C4-2B (cell line): ENCODE measurements around the gene WDR27.

Source experiments
- H3K27ac ChIP-seq: fragments of 450-650 bp; 2 replicates; pipeline ENCODE4 v1.5.1; 2017
- ZFX ChIP-seq: fragments of 450-650 bp; IDR thresholded peaks from 2 replicates; pipeline ENCODE4 v1.6.1; 2017
- TF ChIP-seq, protein P1 (sequence below): fragments of 450-650 bp; conservative IDR thresholded peaks from 2 replicates; pipeline ENCODE4 v1.5.1; 2017; ENCODE audit warnings: mild to moderate bottlenecking

Gene WDR27

DNA sequence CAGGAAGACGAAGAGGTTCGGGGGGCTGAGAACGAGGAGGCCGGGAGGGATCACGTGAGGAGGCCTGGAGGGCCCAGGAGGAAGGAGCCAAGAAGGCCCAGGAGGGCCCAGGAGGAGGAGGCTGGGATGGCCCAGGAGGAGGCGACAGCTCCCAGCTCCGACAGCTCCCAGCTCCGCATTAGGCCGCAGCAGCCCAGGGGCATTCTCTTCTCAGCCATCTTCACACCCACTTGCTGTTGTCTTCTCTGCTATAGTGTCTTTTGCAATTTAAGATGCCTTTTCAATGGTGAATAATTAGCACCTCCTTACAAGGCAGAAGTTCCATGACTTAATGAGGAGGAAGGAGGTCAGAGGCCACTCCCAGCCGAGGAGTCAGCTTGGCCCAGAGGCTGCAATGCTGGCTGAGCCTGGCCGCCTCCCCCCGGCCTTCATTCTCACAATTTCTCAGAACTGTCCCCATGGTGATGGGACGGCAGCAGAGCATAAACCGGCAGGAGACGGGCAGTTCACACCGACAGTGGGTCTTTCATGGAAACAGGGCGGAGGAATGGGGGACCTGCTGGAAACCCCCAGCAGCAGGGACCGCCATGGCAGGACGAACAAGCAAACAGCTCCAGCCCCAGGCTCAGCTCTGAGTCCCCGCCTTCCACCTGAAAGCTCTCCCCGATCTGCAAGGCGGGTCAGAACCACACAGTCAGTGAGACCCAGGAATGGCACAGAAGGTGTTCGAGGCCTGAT, 45.1 kb downstream of the WDR27 start:
- TF ChIP-seq, protein P1, sequence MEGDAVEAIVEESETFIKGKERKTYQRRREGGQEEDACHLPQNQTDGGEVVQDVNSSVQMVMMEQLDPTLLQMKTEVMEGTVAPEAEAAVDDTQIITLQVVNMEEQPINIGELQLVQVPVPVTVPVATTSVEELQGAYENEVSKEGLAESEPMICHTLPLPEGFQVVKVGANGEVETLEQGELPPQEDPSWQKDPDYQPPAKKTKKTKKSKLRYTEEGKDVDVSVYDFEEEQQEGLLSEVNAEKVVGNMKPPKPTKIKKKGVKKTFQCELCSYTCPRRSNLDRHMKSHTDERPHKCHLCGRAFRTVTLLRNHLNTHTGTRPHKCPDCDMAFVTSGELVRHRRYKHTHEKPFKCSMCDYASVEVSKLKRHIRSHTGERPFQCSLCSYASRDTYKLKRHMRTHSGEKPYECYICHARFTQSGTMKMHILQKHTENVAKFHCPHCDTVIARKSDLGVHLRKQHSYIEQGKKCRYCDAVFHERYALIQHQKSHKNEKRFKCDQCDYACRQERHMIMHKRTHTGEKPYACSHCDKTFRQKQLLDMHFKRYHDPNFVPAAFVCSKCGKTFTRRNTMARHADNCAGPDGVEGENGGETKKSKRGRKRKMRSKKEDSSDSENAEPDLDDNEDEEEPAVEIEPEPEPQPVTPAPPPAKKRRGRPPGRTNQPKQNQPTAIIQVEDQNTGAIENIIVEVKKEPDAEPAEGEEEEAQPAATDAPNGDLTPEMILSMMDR, result no peak
- TF ChIP-seq ZFX, result no peak

DNA sequence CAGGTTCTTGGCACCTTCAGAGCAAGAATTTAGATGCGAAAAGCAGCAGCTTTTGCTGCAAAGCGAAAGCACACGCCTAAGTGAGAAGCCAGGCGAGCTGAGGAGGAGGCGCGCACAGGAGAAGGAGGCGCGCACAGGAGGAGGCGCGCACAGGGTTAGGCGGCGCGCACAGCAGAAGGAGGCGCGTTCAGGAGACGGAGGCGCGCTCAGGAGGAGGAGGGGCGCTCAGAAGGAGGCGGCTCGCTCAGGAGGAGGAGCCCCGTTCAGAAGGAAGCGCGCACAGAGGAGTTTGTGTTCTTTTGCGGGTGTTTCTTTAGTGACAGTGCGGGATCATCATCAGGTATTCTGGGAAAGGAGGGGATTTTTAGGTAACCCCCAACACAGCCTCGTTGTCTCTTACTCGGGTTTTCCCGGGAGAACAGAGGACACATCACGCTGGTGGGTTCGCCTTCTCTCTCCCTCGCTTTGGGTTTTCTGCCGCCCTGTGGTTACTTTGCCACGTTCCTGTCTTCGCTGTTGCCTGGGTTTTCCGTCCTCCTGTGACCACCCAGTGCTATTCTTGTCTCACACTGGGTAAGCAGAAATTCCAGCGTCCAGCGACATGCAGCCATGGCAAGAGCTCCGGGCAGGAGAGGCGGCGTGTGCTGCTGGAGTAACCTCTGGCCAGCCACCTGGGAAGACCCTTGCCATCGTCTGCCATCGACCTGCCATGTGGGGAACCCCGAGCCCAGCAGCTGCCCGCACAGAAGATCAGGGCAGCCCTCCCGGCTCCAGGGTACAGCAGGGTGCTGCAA, 47.0 kb downstream of the WDR27 start:
- TF ChIP-seq ZFX, result no peak
- TF ChIP-seq, protein P1, result peak; percentile 52
- H3K27ac ChIP-seq, result peak overlapping the region; percentile 56

More for the DNA sequence above, 45.1 kb downstream of the WDR27 start:
- no peak overlapping the region for H3K27ac ChIP-seq

DNA sequence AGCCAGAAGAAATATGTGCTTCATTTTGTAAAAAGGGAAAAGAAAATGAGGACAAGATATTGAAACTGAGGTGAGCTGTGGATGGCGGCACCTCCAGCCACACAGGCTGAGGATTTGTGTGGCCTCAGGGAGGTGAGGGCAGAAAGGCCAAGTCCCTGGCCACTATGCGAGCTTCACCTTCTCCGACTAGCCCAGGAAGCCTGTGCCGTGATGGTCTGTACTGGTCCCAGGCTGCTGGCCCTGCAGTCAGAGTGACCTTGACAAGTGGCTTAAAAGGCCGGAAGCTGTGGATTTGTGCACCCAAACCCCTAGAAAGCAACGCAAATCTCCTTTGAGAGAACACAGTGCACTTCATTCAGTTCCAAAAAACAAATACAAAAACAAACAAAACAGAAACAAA, 48.1 kb downstream of the WDR27 start:
- H3K27ac ChIP-seq, result no peak overlapping the region
- TF ChIP-seq ZFX, result no peak
- TF ChIP-seq, protein P1, result no peak

DNA sequence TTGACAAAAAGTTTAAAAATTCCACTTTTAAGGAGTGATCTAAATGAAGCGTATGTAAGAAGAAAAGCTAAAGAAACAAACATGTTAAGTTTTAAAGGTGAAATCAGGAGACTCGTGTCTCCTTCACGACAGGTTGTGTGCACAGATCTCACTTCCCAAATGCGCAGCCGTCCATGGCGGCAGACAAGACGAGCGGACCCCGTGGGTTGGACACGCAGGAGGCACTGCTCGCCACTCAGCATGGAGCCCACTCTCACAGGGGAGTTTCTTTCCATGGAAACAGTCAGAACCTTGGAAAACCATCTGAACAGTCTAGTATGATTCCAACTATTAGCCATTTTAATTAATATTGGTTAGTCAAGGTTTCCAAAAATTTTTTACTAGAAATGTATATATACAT, 48.9 kb downstream of the WDR27 start:
- no peak for TF ChIP-seq ZFX
- TF ChIP-seq, protein P1, result no peak
- H3K27ac ChIP-seq, result no peak overlapping the region

DNA sequence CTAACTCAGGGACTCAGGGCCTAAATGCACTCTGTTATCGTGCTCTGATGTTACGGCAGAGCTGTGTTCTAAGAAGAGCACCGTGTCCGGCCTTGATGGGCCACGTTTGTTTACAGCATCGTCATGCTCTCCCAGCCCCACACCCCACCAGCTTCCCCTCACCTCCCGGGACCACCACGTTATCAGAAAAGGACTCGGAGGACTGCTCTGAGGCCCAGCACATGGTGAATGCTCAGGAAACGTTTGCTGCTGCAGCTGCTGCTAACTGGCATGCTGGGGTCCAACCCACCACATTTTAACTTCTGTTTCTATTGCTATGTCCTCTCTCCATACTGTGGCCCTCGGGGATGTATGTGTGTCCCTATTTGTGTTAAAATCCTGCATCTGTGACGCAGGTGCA, 50.3 kb downstream of the WDR27 start:
- TF ChIP-seq, protein P1, result no peak
- TF ChIP-seq ZFX, result no peak
- H3K27ac ChIP-seq, result no peak overlapping the region

DNA sequence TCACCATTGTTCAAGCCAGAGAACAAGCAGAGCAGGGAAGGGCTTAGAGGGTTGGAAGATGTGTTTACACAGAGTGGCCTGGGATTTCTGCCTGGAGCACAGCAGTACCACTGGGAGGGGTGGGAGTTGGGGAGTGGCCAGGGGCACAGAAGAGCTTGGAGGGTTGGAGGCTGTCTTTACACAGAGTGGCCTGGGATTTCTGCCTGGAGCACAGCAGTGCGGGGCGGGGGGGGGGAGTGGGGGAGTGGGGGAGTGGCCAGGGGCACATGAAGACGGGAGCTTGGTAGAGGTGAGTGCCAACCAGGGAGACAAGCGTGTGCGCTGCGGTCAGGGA, 50.9 kb downstream of the WDR27 start:
- no peak overlapping the region for H3K27ac ChIP-seq
- TF ChIP-seq, protein P1, result no peak
- TF ChIP-seq ZFX, result no peak

DNA sequence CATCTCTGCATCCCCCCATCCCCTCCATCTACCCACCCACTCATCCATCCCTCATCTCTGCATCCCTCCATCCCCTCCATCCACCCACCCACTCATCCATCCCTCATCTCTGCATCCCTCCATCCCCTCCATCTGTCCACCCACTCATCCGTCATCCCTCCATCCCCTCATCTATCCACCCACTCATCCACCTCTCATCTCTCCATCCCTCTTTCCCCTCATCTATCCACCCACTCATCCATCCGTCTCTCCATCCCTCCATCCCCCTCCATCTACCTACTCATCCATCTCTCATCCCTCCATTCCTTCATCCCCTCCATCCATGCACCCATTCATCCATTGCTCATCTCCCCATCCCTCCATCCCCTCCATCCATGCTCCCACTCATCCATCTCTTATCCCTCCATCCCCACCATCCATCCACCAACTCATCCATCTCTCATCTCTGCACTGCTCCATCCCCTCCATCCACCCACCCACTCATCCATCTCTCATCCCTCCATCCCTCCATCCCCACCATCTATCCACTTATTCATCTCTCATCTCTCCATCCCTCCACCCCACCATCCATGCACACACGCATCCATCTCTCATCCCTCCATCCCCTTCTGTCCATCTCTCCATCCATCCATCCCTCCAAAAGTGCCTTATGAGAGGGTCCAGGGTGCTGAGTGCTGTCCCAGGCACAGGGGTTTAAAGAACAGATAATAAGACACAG, 51.4 kb downstream of the WDR27 start:
- H3K27ac ChIP-seq, result no peak overlapping the region
- TF ChIP-seq, protein P1, result no peak
- TF ChIP-seq ZFX, result no peak
